Mucosa of descending colon (tissue), 3 donors: ENCODE measurements around the gene MRPL36. TPM values are rescaled to one million over a fixed set of nuclear protein-coding genes. Genes with fewer than 3 reads are reported as not detected.

Experiments
- ATAC-seq: fragments of 200-7000 bp; cut with Tn5 transposase; one replicate; pipeline ENCODE4 v1.9.1; 2020; ENCODE audit warnings: mild to moderate bottlenecking, moderate library complexity
- DNase-seq, 3 donors: peaks; one replicate each; pipeline ENCODE4 v3.0.0-alpha.2; 2020
- H3K36me3 ChIP-seq: fragments of 200-600 bp; one replicate; pipeline ENCODE4 v1.8.0; 2021; ENCODE audit warnings: low read depth, mild to moderate bottlenecking
- H3K4me1 ChIP-seq: fragments of 200-600 bp; one replicate; pipeline ENCODE4 v1.8.0; 2021; ENCODE audit warnings: low read depth, mild to moderate bottlenecking
- H3K4me3 ChIP-seq: fragments of 200-600 bp; one replicate; pipeline ENCODE4 v1.8.0; 2021; ENCODE audit warnings: mild to moderate bottlenecking
- H3K9me3 ChIP-seq: fragments of 200-600 bp; one replicate; pipeline ENCODE4 v1.8.0; 2021; ENCODE audit warnings: mild to moderate bottlenecking
- intact Hi-C, 2 donors: fragments of 100-400 bp; cut with DNase I in 1 of 2; cut with micrococcal nuclease in 1 of 2; formaldehyde crosslinking; loops; one replicate each; pipeline versions ENCODE4 v1.11.0 to v1.11.1; 2022; cut with DNase I, micrococcal nuclease
- total RNA-seq, 3 donors: library from RNA; stranded (reverse); fragmentation: NEBNext Ultra II Directional in 2 of 3; extraction: Animal tissue kit (Norgen Biotek cat#: 25700) in 2 of 3; gene quantifications; one replicate each; pipeline versions ENCODE4 v1.2.1 to v1.2.4, GENCODE V29; 2021 to 2023
- TF ChIP-seq, protein P1 (sequence below): fragments of 200-600 bp; IDR thresholded peaks from one replicate; pipeline ENCODE4 v1.8.0; 2022; ENCODE audit warnings: antibody characterized with exemption, mild to moderate bottlenecking
- donor health status: DM: no; HTN: no; CAD: no; lungs with moderate emphysema.
- donor health status: DM: no; HTN: no; CAD: no.
- donor health status: DM: no; HTN: yes; CAD: no.

The MRPL36 gene
- total RNA-seq, 3 donors from 2014 or later, result 26.3 to 41.4 (median 28.6) TPM

GRCh38 chr5:1748845-1749244 is 50.8 kb downstream of the MRPL36 start:
- ATAC-seq (no peak), DNase-seq (peak in 1 of 3 donors; percentile 15)
- no peaks in the 10 kb centered on the region for H3K9me3 ChIP-seq
- TF ChIP-seq, protein P1, sequence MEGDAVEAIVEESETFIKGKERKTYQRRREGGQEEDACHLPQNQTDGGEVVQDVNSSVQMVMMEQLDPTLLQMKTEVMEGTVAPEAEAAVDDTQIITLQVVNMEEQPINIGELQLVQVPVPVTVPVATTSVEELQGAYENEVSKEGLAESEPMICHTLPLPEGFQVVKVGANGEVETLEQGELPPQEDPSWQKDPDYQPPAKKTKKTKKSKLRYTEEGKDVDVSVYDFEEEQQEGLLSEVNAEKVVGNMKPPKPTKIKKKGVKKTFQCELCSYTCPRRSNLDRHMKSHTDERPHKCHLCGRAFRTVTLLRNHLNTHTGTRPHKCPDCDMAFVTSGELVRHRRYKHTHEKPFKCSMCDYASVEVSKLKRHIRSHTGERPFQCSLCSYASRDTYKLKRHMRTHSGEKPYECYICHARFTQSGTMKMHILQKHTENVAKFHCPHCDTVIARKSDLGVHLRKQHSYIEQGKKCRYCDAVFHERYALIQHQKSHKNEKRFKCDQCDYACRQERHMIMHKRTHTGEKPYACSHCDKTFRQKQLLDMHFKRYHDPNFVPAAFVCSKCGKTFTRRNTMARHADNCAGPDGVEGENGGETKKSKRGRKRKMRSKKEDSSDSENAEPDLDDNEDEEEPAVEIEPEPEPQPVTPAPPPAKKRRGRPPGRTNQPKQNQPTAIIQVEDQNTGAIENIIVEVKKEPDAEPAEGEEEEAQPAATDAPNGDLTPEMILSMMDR, result no peak
- no peaks in the 10 kb centered on the region for H3K4me1 ChIP-seq
- H3K4me3 ChIP-seq, result no peak overlapping the region
- intact Hi-C loops, result no loop called here
- no peaks in the 10 kb centered on the region for H3K36me3 ChIP-seq

Other genes starting within 250 kb of the MRPL36 start
- gene NDUFS6, start 1.6 kb upstream of the MRPL36 start, total RNA-seq, result 10 to 100 TPM; 38.7 to 43.5 (median 39.3) TPM
- not detected for gene IRX4, start 83.1 kb upstream of the MRPL36 start, total RNA-seq